CD14-positive monocyte (primary cell): ENCODE measurements around the gene DOK6. TPM values are rescaled to one million over a fixed set of nuclear protein-coding genes. Genes with fewer than 3 reads are reported as not detected.

Experiments used
- DNase-seq, 3 donors: peaks; one replicate each; pipeline ENCODE4 v3.0.0-alpha.2; 2011 to 2022
- H2AFZ ChIP-seq: 2 replicates; pipeline ENCODE4 v1.6.0; 2012; ENCODE audit warnings: mild to moderate bottlenecking, low read depth, low read length, inconsistent platforms; ENCODE audit not compliant: insufficient read depth, poor library complexity, severe bottlenecking
- H3K27ac ChIP-seq, 2 donors: 1 replicate in 1 of 2; 2 replicates in 1 of 2; pipeline ENCODE4 v1.5.1; 2012 to 2013; ENCODE audit warnings: low read length in 2 of 2, control low read depth in 1 of 2, inconsistent platforms in 1 of 2, low read depth in 1 of 2, mild to moderate bottlenecking in 1 of 2
- H3K27me3 ChIP-seq, 2 donors: one replicate each; pipeline versions ENCODE4 v1.6.0 to v1.6.1; 2011 to 2013; ENCODE audit warnings: low read length in 2 of 2; ENCODE audit not compliant: control insufficient read depth in 2 of 2, insufficient read depth in 2 of 2
- H3K36me3 ChIP-seq, 2 donors: replicated peaks in 1 of 2; 1 replicate in 1 of 2; 2 replicates in 1 of 2; pipeline versions ENCODE4 v1.5.1 to v1.6.1; 2012 to 2013; ENCODE audit warnings: low read length in 2 of 2, control low read depth in 1 of 2, inconsistent platforms in 1 of 2, mild to moderate bottlenecking in 1 of 2; ENCODE audit not compliant: insufficient read depth in 2 of 2, control insufficient read depth in 1 of 2
- H3K4me1 ChIP-seq, 2 donors: 1 replicate in 1 of 2; 2 replicates in 1 of 2; pipeline versions ENCODE4 v1.5.1 to v1.6.1; 2012 to 2013; ENCODE audit warnings: low read length in 2 of 2, control low read depth in 1 of 2, inconsistent platforms in 1 of 2, mild to moderate bottlenecking in 1 of 2, moderate library complexity in 1 of 2; ENCODE audit not compliant: insufficient read depth in 2 of 2, control insufficient read depth in 1 of 2
- H3K4me2 ChIP-seq: replicated peaks from 2 replicates; pipeline ENCODE3; 2012; ENCODE audit warnings: low read length, moderate library complexity, mild to moderate bottlenecking; ENCODE audit not compliant: poor library complexity, severe bottlenecking; ENCODE audit errors: extremely low read depth
- H3K4me3 ChIP-seq, 3 experiments: fragments of 200-600 bp in 1 of 3; sonication (generic) in 1 of 3; replicated peaks in 1 of 3; 1 replicate in 2 of 3; 2 replicates in 1 of 3; pipeline ENCODE4 v1.5.1; 2011 to 2013; ENCODE audit warnings: low read length in 3 of 3, mild to moderate bottlenecking in 3 of 3, control low read depth in 2 of 3, low read depth in 2 of 3, inconsistent platforms in 1 of 3, moderate library complexity in 1 of 3
- H3K79me2 ChIP-seq: 2 replicates; pipeline ENCODE4 v1.6.0; 2012; ENCODE audit warnings: mild to moderate bottlenecking, control low read depth, inconsistent platforms, low read length, moderate library complexity; ENCODE audit not compliant: insufficient read depth
- H3K9ac ChIP-seq: 2 replicates; pipeline ENCODE4 v1.6.0; 2017; ENCODE audit warnings: low read length, mild to moderate bottlenecking; ENCODE audit not compliant: insufficient read depth, poor library complexity, severe bottlenecking
- H3K9me3 ChIP-seq, 2 donors: replicated peaks in 1 of 2; 1 replicate in 1 of 2; 2 replicates in 1 of 2; pipeline versions ENCODE4 v1.5.1 to v1.6.1; 2012 to 2013; ENCODE audit warnings: low read length in 2 of 2, control low read depth in 1 of 2; ENCODE audit not compliant: control insufficient read depth in 1 of 2, insufficient read depth in 1 of 2
- H4K20me1 ChIP-seq: 2 replicates; pipeline ENCODE4 v1.6.0; 2012; ENCODE audit warnings: mild to moderate bottlenecking, low read length, control low read depth, moderate library complexity; ENCODE audit not compliant: insufficient read depth
- H3K27ac Mint-ChIP-seq, 7 donors: one replicate each; pipeline ENCODE4 v1.8.0; 2020; ENCODE audit warnings: mild to moderate bottlenecking in 7 of 7, mixed read lengths in 7 of 7, moderate library complexity in 6 of 7, inconsistent platforms in 2 of 7
- H3K27me3 Mint-ChIP-seq, 3 donors: one replicate each; pipeline ENCODE4 v1.8.0; 2021 to 2022; ENCODE audit warnings: low read depth in 3 of 3, mild to moderate bottlenecking in 3 of 3, mixed read lengths in 3 of 3, moderate library complexity in 3 of 3, inconsistent platforms in 1 of 3
- H3K36me3 Mint-ChIP-seq, 2 donors: one replicate each; pipeline ENCODE4 v1.8.0; 2020; ENCODE audit warnings: mixed read lengths in 2 of 2, inconsistent platforms in 1 of 2, mild to moderate bottlenecking in 1 of 2
- H3K4me1 Mint-ChIP-seq: one replicate; pipeline ENCODE4 v1.8.0; 2020; ENCODE audit warnings: mild to moderate bottlenecking, mixed read lengths
- H3K4me3 Mint-ChIP-seq, 2 donors: one replicate each; pipeline ENCODE4 v1.8.0; 2020; ENCODE audit warnings: mild to moderate bottlenecking in 2 of 2, mixed read lengths in 2 of 2, moderate library complexity in 1 of 2
- H3K9me3 Mint-ChIP-seq, 7 donors: one replicate each; pipeline ENCODE4 v1.8.0; 2020 to 2022; ENCODE audit warnings: mixed read lengths in 7 of 7, mild to moderate bottlenecking in 6 of 7, moderate library complexity in 6 of 7, inconsistent platforms in 2 of 7
- WGBS: methylation state at CpG from one replicate; pipeline ENCODE4 v1.1.5; 2013; ENCODE audit warnings: missing lambda C conversion rate; ENCODE audit not compliant: insufficient coverage; 5-methylcytosine and 5-hydroxymethylcytosine counted together
- intact Hi-C, 2 donors: fragments of 100-400 bp; cut with micrococcal nuclease; formaldehyde crosslinking; loops; one replicate each; pipeline versions ENCODE4 v1.15.0 to v1.15.1; 2023
- polyA plus RNA-seq, 3 donors: library from polyadenylated mRNA; depleted of rRNA in 1 of 3; unstranded in 2 of 3; stranded (reverse) in 1 of 3; fragments of 300-500 nt in 2 of 3; fragments of >200 nt in 1 of 3; fragmentation: Illumina TruSeq in 2 of 3; gene quantifications; 1 replicate in 2 of 3; 2 replicates in 1 of 3; pipeline ENCODE4 v1.2.3, GENCODE V29; 2012 to 2021
- TF ChIP-seq, protein P1 (sequence below): fragments of 200-600 bp; IDR thresholded peaks from one replicate; pipeline ENCODE4 v1.8.0; 2022; ENCODE audit warnings: antibody characterized with exemption, mild to moderate bottlenecking

DOK6 gene
- polyA plus RNA-seq, 3 donors, result not detected

DNA sequence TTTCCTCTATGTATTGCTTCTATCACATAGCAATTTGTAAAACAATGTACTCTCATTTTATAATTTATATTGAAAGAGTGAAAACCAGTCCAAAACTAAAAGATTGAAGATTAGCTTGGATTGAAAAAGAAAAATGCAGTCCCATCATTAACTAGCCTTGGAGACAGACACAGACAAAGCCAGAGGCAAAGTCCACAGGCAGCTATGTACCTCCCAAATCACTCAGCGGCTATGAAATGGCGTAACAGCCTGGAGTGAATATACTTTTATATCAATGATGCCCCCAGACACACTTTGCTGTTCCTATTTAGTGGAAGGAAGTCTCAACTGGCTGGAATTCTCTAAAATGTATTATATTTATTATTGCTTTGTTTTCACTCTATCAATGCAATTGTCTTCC lies 33.6 kb upstream of the DOK6 start:
- no peak overlapping the region for H3K4me3 Mint-ChIP-seq
- H3K36me3 Mint-ChIP-seq, result no peaks in the 10 kb centered on the region
- H3K36me3 ChIP-seq, result no peaks in the 10 kb centered on the region
- DNase-seq, result no peak
- no peak overlapping the region for H3K9ac ChIP-seq
- H3K27me3 ChIP-seq, result no peaks in the 10 kb centered on the region
- TF ChIP-seq, protein P1, sequence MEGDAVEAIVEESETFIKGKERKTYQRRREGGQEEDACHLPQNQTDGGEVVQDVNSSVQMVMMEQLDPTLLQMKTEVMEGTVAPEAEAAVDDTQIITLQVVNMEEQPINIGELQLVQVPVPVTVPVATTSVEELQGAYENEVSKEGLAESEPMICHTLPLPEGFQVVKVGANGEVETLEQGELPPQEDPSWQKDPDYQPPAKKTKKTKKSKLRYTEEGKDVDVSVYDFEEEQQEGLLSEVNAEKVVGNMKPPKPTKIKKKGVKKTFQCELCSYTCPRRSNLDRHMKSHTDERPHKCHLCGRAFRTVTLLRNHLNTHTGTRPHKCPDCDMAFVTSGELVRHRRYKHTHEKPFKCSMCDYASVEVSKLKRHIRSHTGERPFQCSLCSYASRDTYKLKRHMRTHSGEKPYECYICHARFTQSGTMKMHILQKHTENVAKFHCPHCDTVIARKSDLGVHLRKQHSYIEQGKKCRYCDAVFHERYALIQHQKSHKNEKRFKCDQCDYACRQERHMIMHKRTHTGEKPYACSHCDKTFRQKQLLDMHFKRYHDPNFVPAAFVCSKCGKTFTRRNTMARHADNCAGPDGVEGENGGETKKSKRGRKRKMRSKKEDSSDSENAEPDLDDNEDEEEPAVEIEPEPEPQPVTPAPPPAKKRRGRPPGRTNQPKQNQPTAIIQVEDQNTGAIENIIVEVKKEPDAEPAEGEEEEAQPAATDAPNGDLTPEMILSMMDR, result no peak
- H3K27ac Mint-ChIP-seq, result no peak overlapping the region
- H3K4me3 ChIP-seq, result no peak overlapping the region
- no peak overlapping the region for H3K27ac ChIP-seq
- intact Hi-C loops, result no loop called here
- H3K79me2 ChIP-seq, result no peaks in the 10 kb centered on the region
- H3K4me1 ChIP-seq, result no peaks in the 10 kb centered on the region
- WGBS, result no CpG with 5 or more reads among the region's 2 CpGs
- H2AFZ ChIP-seq, result no peak overlapping the region
- no peaks in the 10 kb centered on the region for H3K9me3 ChIP-seq
- H3K9me3 Mint-ChIP-seq, result peaks cover 0 to 6% (median 2%) of the 10 kb centered on the region in 7 donors
- no peaks in the 10 kb centered on the region for H3K27me3 Mint-ChIP-seq
- H3K4me2 ChIP-seq, result no peak overlapping the region
- no peaks in the 10 kb centered on the region for H3K4me1 Mint-ChIP-seq
- H4K20me1 ChIP-seq, result no peaks in the 10 kb centered on the region

DNA sequence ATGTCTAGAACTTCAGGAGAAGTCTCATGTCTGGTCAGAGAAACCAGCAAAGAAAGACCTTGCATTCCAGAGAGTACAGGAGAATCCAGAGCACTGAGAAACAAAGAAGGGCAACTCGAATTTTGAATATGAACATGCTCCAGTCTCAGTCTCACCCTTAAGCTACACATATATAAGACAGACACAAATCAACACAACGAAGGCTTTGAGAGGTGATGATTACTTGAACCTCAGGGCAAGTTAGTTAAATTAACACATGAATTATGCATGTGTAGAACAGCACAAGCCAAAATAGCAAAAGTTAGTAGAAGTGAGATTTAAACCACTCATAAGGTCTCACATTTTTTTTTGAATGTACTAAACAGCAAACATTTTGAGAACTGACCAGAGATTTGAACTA lies 29.0 kb upstream of the DOK6 start:
- Mint-ChIP-seq H3K9me3 (peaks cover 0 to 4% (median 0%) of the 10 kb centered on the region in 7 donors), H3K36me3 (no peaks in the 10 kb centered on the region), H3K4me3 (no peak overlapping the region), H3K4me1 (no peaks in the 10 kb centered on the region), H3K27ac (no peak overlapping the region), H3K27me3 (peaks cover 0 to 4% (median 0%) of the 10 kb centered on the region in 3 donors)
- Histone ChIP-seq H2AFZ (no peak overlapping the region), H3K27ac (no peak overlapping the region), H3K79me2 (no peaks in the 10 kb centered on the region), H3K4me2 (no peak overlapping the region), H3K27me3 (no peaks in the 10 kb centered on the region), H3K36me3 (no peaks in the 10 kb centered on the region), H3K4me3 (no peak overlapping the region), H4K20me1 (no peaks in the 10 kb centered on the region), H3K4me1 (no peaks in the 10 kb centered on the region), H3K9me3 (no peaks in the 10 kb centered on the region), H3K9ac (no peak overlapping the region)
- TF ChIP-seq, protein P1, result no peak
- no peak for DNase-seq
- intact Hi-C loops, result no loop called here
- no CpG with 5 or more reads among the region's 2 CpGs for WGBS
